ENCODE results near the gene SMPDL3A. TPM values are rescaled to one million over a fixed set of nuclear protein-coding genes. Genes with fewer than 3 reads are reported as not detected.

SMPDL3A gene
- total and polyA plus RNA-seq, 2 of the 13 experiments (the other 11 are each of a cell fraction or from before 2014, with no cell fraction given), result 7.8 to 17.3 TPM

DNA sequence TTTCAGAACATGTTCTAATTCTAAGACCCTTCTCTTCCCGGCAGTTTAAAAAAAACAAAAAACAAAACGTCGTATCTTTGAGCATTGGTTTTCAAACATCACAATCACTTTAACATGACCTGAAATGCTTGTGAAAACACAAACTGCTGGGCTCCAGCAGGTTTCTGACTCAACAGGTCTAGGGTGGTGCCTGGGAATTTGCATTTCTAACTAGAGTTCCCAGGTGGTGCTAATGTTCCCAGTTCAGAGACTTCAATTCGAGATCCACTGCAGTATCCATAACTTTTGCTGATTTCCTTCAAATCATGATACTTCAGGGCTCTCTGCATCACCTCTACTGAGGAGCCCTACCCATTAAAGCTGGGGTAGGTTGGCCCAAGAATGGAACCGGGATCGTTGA is 850 bp upstream of the SMPDL3A start:
- peak overlapping the region in 2 of 3 experiments; percentile 77 to 95; a peak in 3 of 6 replicates for H3K4me3 ChIP-seq (replicated peaks in 1 of 3; ENCODE audit: insufficient read depth in 1 of 3, low read depth in 2 of 3, low read length in 3 of 3)
- H3K9me3 ChIP-seq (ENCODE audit: low read length), result no peaks in the 10 kb centered on the region
- H3K79me2 ChIP-seq (ENCODE audit: insufficient read depth, low read length), result no peaks in the 10 kb centered on the region
- no peaks in the 10 kb centered on the region for H4K20me1 ChIP-seq (ENCODE audit: insufficient read depth, low read length)
- DNase-seq (ENCODE audit: low spot score) (no peak), FAIRE-seq (no peak), ATAC-seq (no peak)
- POLR2A ChIA-PET, result interaction anchor here (1.7 to 7.1 kb wide), 5 partner anchors 12 to 269 kb away, joined by 6 to 177 read pairs (median 14); no protein-coding TSS in a partner anchor
- H3K27ac ChIP-seq (ENCODE audit: extremely low read length, insufficient read depth, low read length), result no peak overlapping the region
- H3K4me1 ChIP-seq (ENCODE audit: insufficient read depth, low read length), result peaks cover 38% of the 10 kb centered on the region
- WGBS (ENCODE audit: low lambda C conversion rate), result 15% methylated on average over 6 of the region's 6 CpGs
- CTCF ChIA-PET (ENCODE audit: low intra/inter-chr PET ratio, low total read pairs), result interaction anchor here (2.3 to 3.3 kb wide), 2 partner anchors 50 to 51 kb away, joined by 11 to 13 read pairs; no protein-coding TSS in a partner anchor
- no peak overlapping the region for H2AFZ ChIP-seq (ENCODE audit: low read length)
- H3K27me3 ChIP-seq (ENCODE audit: control insufficient read depth in 1 of 2, insufficient read depth in 2 of 2, low read length in 2 of 2), result no peaks in the 10 kb centered on the region; a peak in 1 of 5 replicates
- BruUV-seq (replicated peaks), result no TSS peak
- H3K9ac ChIP-seq (ENCODE audit: insufficient read depth, low read depth, low read length), result 0 out of 2 replicates have a peak overlapping the region, but pooled peaks have one; percentile 91
- in situ Hi-C loops (cut with HindIII; ENCODE audit: extremely low pct_ligation_motif_present, low pct_unique_long_range_greater_than_20kb) (loop anchor here (5.0 kb wide), 1 partner anchor 49 kb away; no protein-coding TSS in a partner anchor), intact Hi-C loops (cut with micrococcal nuclease; ENCODE audit: unreplicated experiment) (no loop called here)
- peak overlapping the region; percentile 98 for H3K4me2 ChIP-seq (ENCODE audit: low read depth, low read length)
- no peak for TF ChIP-seq ZNF850 (CRISPR knock-in tag; conservative IDR thresholded peaks at IDR 0.05)
- TF ChIP-seq STAG1 (CRISPR knock-in tag; IDR thresholded peaks at IDR 0.05), result 0 out of 2 replicates have a peak, but pooled peaks have one; percentile 14
- TF ChIP-seq, protein P1, sequence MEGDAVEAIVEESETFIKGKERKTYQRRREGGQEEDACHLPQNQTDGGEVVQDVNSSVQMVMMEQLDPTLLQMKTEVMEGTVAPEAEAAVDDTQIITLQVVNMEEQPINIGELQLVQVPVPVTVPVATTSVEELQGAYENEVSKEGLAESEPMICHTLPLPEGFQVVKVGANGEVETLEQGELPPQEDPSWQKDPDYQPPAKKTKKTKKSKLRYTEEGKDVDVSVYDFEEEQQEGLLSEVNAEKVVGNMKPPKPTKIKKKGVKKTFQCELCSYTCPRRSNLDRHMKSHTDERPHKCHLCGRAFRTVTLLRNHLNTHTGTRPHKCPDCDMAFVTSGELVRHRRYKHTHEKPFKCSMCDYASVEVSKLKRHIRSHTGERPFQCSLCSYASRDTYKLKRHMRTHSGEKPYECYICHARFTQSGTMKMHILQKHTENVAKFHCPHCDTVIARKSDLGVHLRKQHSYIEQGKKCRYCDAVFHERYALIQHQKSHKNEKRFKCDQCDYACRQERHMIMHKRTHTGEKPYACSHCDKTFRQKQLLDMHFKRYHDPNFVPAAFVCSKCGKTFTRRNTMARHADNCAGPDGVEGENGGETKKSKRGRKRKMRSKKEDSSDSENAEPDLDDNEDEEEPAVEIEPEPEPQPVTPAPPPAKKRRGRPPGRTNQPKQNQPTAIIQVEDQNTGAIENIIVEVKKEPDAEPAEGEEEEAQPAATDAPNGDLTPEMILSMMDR (CRISPR knock-in tag; IDR thresholded peaks at IDR 0.05), result peak; percentile 13; the same call in 1 of the 2 replicates
- H3K36me3 ChIP-seq (replicated peaks in 1 of 2; ENCODE audit: control insufficient read depth in 1 of 2, insufficient read depth in 2 of 2, low read length in 2 of 2), result no peaks in the 10 kb centered on the region

DNA sequence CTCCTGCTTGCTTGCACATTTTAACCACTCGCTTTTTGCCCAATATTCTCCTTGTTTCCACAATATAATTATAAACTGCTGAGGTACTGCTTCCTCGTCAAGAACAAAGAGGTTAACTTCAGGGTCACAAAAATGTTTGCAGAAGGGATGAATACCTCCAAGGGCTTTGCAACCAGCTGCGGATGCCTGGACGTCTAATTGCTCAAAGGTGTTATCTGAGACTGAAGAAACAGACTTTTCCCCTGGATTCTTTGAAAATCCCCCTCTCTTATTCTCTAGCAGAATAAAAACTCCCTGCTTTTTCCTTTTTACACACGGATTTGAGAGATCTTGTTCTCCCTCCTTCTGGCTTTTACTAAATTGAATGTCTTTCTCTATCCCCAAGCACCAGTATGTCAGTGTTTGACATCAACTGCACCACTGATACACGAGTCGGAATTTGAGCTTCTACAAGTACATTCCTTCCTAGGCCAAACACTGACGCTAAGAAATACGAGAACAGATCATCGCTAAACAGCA is 336 bp upstream of the SMPDL3A start:
- Histone ChIP-seq H3K27ac (ENCODE audit: extremely low read length, insufficient read depth, low read length) (peak overlapping the region; percentile 91), H3K9me3 (ENCODE audit: low read length) (no peaks in the 10 kb centered on the region), H3K4me2 (ENCODE audit: low read depth, low read length) (peak overlapping the region; percentile 98), H3K4me3 (replicated peaks in 1 of 3; ENCODE audit: insufficient read depth in 1 of 3, low read depth in 2 of 3, low read length in 3 of 3) (peak overlapping the region; percentile 73 to 95 (median 77)), H3K36me3 (replicated peaks in 1 of 2; ENCODE audit: control insufficient read depth in 1 of 2, insufficient read depth in 2 of 2, low read length in 2 of 2) (no peaks in the 10 kb centered on the region), H3K9ac (ENCODE audit: insufficient read depth, low read depth, low read length) (peak overlapping the region; percentile 91), H3K4me1 (ENCODE audit: insufficient read depth, low read length) (peaks cover 44% of the 10 kb centered on the region), H2AFZ (ENCODE audit: low read length) (no peak overlapping the region), H4K20me1 (ENCODE audit: insufficient read depth, low read length) (no peaks in the 10 kb centered on the region), H3K79me2 (ENCODE audit: insufficient read depth, low read length) (no peaks in the 10 kb centered on the region), H3K27me3 (ENCODE audit: control insufficient read depth in 1 of 2, insufficient read depth in 2 of 2, low read length in 2 of 2) (no peaks in the 10 kb centered on the region; a peak in 1 of 5 replicates)
- peak; percentile 61 for DNase-seq (ENCODE audit: low spot score)
- peak; percentile 44 for FAIRE-seq
- intact Hi-C loops (cut with micrococcal nuclease; ENCODE audit: unreplicated experiment) (loop anchor here (1.0 kb wide), 3 partner anchors 10 to 50 kb away; no protein-coding TSS in a partner anchor), in situ Hi-C loops (cut with HindIII; ENCODE audit: extremely low pct_ligation_motif_present, low pct_unique_long_range_greater_than_20kb) (loop anchor here (5.0 kb wide), 1 partner anchor 49 kb away; no protein-coding TSS in a partner anchor)
- ATAC-seq, result no peak; the same call in 2 of the 3 replicates
- 1% methylated on average over 10 of the region's 10 CpGs for WGBS (ENCODE audit: low lambda C conversion rate)
- ChIA-PET CTCF (ENCODE audit: low intra/inter-chr PET ratio, low total read pairs) (interaction anchor here (1.3 to 3.3 kb wide), 4 partner anchors 10 to 51 kb away, joined by 4 to 13 read pairs (median 8); no protein-coding TSS in a partner anchor), POLR2A (interaction anchor here (1.0 to 7.1 kb wide), 12 partner anchors 8 to 389 kb away, joined by 3 to 177 read pairs (median 6); partner anchors contain the start of genes FABP7, HSF2 and SERINC1)
- TSS peak; percentile 75 for BruUV-seq (replicated peaks)
- TF ChIP-seq TBX2 (CRISPR knock-in tag; IDR thresholded peaks at IDR 0.05; ENCODE audit: borderline replicate concordance) (no peak), NR3C1 (CRISPR knock-in tag; IDR thresholded peaks at IDR 0.05) (no peak), FOXK1 (CRISPR knock-in tag; IDR thresholded peaks at IDR 0.05; ENCODE audit: borderline replicate concordance, low read depth) (no peak), SALL1 (CRISPR knock-in tag; IDR thresholded peaks at IDR 0.05) (no peak), NKX3-1 (CRISPR knock-in tag; IDR thresholded peaks at IDR 0.05) (no peak; the same call in 1 of the 2 replicates), RORA (CRISPR knock-in tag; IDR thresholded peaks at IDR 0.05) (0 out of 2 replicates have a peak, but pooled peaks have one; percentile 33), ZNF570 (CRISPR knock-in tag; IDR thresholded peaks at IDR 0.05; ENCODE audit: borderline replicate concordance) (no peak), CCDC6 (CRISPR knock-in tag; IDR thresholded peaks at IDR 0.05) (no peak), ZNF720 (CRISPR knock-in tag; IDR thresholded peaks at IDR 0.05) (no peak), ZKSCAN8 (CRISPR knock-in tag; IDR thresholded peaks at IDR 0.05; ENCODE audit: borderline replicate concordance) (no peak), ZNF225 (CRISPR knock-in tag; IDR thresholded peaks at IDR 0.05) (no peak)
- TF ChIP-seq, protein P2, sequence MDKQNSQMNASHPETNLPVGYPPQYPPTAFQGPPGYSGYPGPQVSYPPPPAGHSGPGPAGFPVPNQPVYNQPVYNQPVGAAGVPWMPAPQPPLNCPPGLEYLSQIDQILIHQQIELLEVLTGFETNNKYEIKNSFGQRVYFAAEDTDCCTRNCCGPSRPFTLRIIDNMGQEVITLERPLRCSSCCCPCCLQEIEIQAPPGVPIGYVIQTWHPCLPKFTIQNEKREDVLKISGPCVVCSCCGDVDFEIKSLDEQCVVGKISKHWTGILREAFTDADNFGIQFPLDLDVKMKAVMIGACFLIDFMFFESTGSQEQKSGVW (CRISPR knock-in tag; IDR thresholded peaks at IDR 0.05; ENCODE audit: borderline replicate concordance), result 0 out of 2 replicates have a peak, but pooled peaks have one; percentile 64
